Endothelial cell (in vitro differentiated cells): Measurements from ENCODE around the gene EAF2. TPM values are rescaled to one million over a fixed set of nuclear protein-coding genes. Genes with fewer than 3 reads are reported as not detected.

Experiments used
- DNase-seq: peaks from one replicate; pipeline ENCODE4 v3.0.0; 2021; ENCODE audit warnings: low spot score
- H3K27ac Mint-ChIP-seq: one replicate; pipeline ENCODE4 v1.8.0; 2021; ENCODE audit warnings: mixed read lengths, inconsistent platforms; ENCODE audit not compliant: unreplicated experiment
- H3K27me3 Mint-ChIP-seq: one replicate; pipeline ENCODE4 v1.8.0; 2021; ENCODE audit warnings: mild to moderate bottlenecking, moderate library complexity, mixed read lengths, inconsistent platforms; ENCODE audit not compliant: unreplicated experiment
- H3K36me3 Mint-ChIP-seq: one replicate; pipeline ENCODE4 v1.8.0; 2021; ENCODE audit warnings: mild to moderate bottlenecking, low read depth, mixed read lengths, inconsistent platforms; ENCODE audit not compliant: unreplicated experiment
- H3K4me1 Mint-ChIP-seq: one replicate; pipeline ENCODE4 v1.8.0; 2021; ENCODE audit warnings: mild to moderate bottlenecking, mixed read lengths, inconsistent platforms; ENCODE audit not compliant: unreplicated experiment
- H3K4me3 Mint-ChIP-seq: one replicate; pipeline ENCODE4 v1.8.0; 2021; ENCODE audit warnings: mild to moderate bottlenecking, mixed read lengths, inconsistent platforms; ENCODE audit not compliant: unreplicated experiment
- H3K9me3 Mint-ChIP-seq: one replicate; pipeline ENCODE4 v1.8.0; 2021; ENCODE audit warnings: mixed read lengths, inconsistent platforms; ENCODE audit not compliant: unreplicated experiment
- CTCF ChIP-seq: fragments of 200-600 bp; sonication (generic); IDR thresholded peaks from one replicate; pipeline ENCODE4 v1.5.0; 2021; ENCODE audit warnings: antibody characterized with exemption; ENCODE audit not compliant: unreplicated experiment
- long read RNA-seq: library from polyadenylated mRNA; unstranded; transcript quantifications from one replicate; pipeline ENCODE4 v2.0.0, GENCODE V29; 2020; ENCODE audit not compliant: unreplicated experiment
- total RNA-seq: library from RNA; stranded (reverse); fragmentation: NEBNext Ultra II Directional; extraction: Animal tissue kit (Norgen Biotek cat#: 25700); gene quantifications from one replicate; pipeline ENCODE4 v1.2.1, GENCODE V29; 2021; ENCODE audit not compliant: unreplicated experiment

EAF2 gene
- 4.0 TPM for total RNA-seq
- long read RNA-seq: 0 reads

GRCh38 chr3:121834671-121835464 is at the start of gene EAF2, which contains the start of gene IQCB1:
TSS of gene EAF2 (plus strand) at chr3:121835209. CDS start at chr3:121835286, 77 bp downstream.
TSS of gene IQCB1 (minus strand) at chr3:121835060. CDS start at chr3:121828960, 6,100 bp downstream.
- H3K4me3 Mint-ChIP-seq: peak within 1 kb of the TSS; percentile 96
- no peaks in the 10 kb centered on the region for H3K9me3 Mint-ChIP-seq
- H3K27me3 Mint-ChIP-seq: peaks cover 6% of the 10 kb centered on the region
- H3K4me1 Mint-ChIP-seq: peaks cover 17% of the 10 kb centered on the region
- H3K27ac Mint-ChIP-seq: peak within 1 kb of the TSS; percentile 32
- DNase-seq: peak; percentile 93
- no peak for TF ChIP-seq CTCF
- peaks cover 7% of the 10 kb centered on the region for H3K36me3 Mint-ChIP-seq

GRCh38 chr3:121786485-121786884 is 48.5 kb upstream of the EAF2 start:
- no peak for DNase-seq
- H3K36me3 Mint-ChIP-seq: no peaks in the 10 kb centered on the region
- no peak overlapping the region for H3K4me3 Mint-ChIP-seq
- no peak overlapping the region for H3K27ac Mint-ChIP-seq
- no peak for TF ChIP-seq CTCF
- no peaks in the 10 kb centered on the region for H3K9me3 Mint-ChIP-seq
- no peaks in the 10 kb centered on the region for H3K27me3 Mint-ChIP-seq
- H3K4me1 Mint-ChIP-seq: no peaks in the 10 kb centered on the region

DNA sequence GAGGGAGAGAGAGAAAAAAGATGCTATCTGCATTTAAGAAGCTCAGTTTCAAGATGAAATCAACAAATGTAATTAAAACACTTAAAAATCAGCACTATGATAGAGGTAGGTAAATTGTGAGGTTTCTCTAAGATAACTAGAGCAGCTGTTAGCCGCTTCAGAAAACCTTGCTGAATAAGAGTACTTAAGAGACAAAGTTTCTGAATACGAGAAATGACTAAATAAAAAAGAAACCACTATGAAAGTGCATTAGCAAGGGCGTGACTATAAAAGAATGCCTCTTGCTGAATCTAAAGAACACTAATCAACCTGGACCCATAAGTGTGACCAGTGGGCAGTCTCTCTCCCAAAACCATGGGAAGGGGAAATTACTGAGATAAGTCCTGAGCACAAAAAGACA is 41.9 kb upstream of the EAF2 start:
- no peak for TF ChIP-seq CTCF
- Mint-ChIP-seq H3K36me3 (no peaks in the 10 kb centered on the region), H3K4me1 (no peaks in the 10 kb centered on the region), H3K4me3 (no peak overlapping the region), H3K27me3 (no peaks in the 10 kb centered on the region), H3K9me3 (no peaks in the 10 kb centered on the region), H3K27ac (no peak overlapping the region)
- no peak for DNase-seq

DNA sequence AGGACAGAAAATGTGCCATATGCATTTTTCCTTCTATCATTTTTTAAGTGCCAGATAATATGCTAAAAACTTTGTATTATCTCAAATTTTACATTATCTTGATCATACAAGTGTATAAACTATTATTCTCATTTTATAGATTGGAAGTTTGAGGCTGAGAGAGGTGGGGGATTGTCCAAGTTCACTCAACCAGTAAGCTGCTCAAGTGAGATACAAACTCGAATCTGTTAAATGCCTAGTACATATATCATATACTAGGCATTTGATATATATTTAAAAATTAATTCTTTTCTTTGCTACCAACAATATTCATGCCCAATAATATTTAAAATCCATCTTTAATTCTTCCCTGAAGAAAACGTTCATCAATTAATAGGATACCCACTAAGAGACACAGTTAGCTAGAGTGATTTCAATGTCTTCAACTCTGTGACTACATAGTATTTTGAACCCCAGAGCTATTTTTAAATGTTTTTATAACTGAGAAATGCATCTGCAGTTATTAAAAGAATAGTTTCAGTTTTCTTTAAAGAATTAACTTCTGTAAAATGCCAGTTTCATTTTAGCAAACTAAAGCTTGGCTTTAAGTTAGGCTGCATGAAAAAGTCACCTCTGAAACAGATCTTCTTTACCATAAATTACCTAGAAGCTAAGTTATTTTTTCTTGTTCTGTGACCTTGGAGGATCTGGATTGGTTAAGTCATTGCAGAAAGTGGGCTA is 40.6 kb upstream of the EAF2 start:
- DNase-seq: no peak
- no peak for TF ChIP-seq CTCF
- H3K27me3 Mint-ChIP-seq: no peaks in the 10 kb centered on the region
- no peaks in the 10 kb centered on the region for H3K36me3 Mint-ChIP-seq
- H3K9me3 Mint-ChIP-seq: no peaks in the 10 kb centered on the region
- H3K27ac Mint-ChIP-seq: no peak overlapping the region
- no peaks in the 10 kb centered on the region for H3K4me1 Mint-ChIP-seq
- no peak overlapping the region for H3K4me3 Mint-ChIP-seq

DNA sequence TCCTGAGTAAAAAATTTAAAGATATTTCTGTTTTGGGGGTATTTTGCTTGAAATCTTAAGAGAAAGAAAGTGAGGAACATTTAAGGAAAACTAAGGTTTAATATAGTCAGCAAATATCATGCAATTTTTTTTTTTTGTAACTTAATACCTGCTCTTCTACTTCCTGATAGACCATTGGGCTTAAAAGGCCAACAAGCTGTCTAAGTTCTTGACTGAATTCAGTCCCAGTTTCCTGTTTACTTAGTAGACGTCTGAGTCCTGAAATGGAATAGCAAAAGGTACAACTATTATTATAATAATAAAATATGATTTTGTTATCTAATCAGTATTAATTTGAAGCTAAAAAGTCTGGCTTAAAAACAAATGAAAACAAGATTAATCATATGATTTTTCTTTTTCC is 38.0 kb upstream of the EAF2 start:
- Mint-ChIP-seq H3K9me3 (no peaks in the 10 kb centered on the region), H3K4me3 (no peak overlapping the region), H3K27ac (no peak overlapping the region), H3K27me3 (no peaks in the 10 kb centered on the region), H3K36me3 (no peaks in the 10 kb centered on the region), H3K4me1 (no peaks in the 10 kb centered on the region)
- TF ChIP-seq CTCF: no peak
- no peak for DNase-seq
